ENCODE data around the gene PFKFB2.

PFKFB2 gene

DNA sequence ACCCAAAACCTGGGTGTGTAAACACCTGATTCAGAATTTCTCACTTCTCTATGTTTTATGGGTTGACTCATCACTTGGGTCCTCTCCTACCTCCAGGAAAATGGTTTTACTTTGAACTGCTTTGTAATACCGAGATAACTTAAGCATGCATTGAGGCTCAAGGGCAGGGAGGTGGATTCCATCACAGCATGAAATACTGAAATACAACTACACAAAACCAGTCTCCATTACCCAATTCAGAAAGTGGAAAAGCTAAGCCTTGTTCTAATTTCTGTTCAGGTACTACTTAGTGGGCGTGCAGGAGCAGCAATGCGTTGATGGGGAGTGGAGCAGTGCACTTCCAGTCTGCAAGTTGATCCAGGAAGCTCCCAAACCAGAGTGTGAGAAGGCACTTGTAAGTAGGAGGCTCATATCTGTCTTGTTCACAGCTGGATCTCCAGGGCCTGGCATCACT lies 44.8 kb downstream of the PFKFB2 start:
- Histone ChIP-seq H3K4me1 (ENCODE audit: control insufficient read depth, low read length) (no peaks in the 10 kb centered on the region; the same call in 1 of the 2 replicates), H3K27me3 (ENCODE audit: control insufficient read depth, low read length) (peaks cover 9% of the 10 kb centered on the region; the same call in 1 of the 2 replicates), H3K4me2 (ENCODE audit: low read length) (no peak overlapping the region), H3K9me3 (ENCODE audit: control insufficient read depth, insufficient read depth, low read length) (no peaks in the 10 kb centered on the region), H3F3A (ENCODE audit: control insufficient read depth, insufficient read depth) (no peaks in the 10 kb centered on the region), H4K20me1 (ENCODE audit: control insufficient read depth, insufficient read depth, low read depth, low read length) (no peaks in the 10 kb centered on the region), H3K9me2 (replicated peaks; ENCODE audit: control insufficient read depth, low read length) (no peaks in the 10 kb centered on the region), H3K79me2 (ENCODE audit: control insufficient read depth, low read length) (no peaks in the 10 kb centered on the region), H3K36me3 (ENCODE audit: control insufficient read depth, low read length) (no peaks in the 10 kb centered on the region), H3K4me3 (ENCODE audit: low read length) (no peak overlapping the region), H3K27ac (ENCODE audit: low read depth, low read length) (no peak overlapping the region)
- TF ChIP-seq, protein P1, sequence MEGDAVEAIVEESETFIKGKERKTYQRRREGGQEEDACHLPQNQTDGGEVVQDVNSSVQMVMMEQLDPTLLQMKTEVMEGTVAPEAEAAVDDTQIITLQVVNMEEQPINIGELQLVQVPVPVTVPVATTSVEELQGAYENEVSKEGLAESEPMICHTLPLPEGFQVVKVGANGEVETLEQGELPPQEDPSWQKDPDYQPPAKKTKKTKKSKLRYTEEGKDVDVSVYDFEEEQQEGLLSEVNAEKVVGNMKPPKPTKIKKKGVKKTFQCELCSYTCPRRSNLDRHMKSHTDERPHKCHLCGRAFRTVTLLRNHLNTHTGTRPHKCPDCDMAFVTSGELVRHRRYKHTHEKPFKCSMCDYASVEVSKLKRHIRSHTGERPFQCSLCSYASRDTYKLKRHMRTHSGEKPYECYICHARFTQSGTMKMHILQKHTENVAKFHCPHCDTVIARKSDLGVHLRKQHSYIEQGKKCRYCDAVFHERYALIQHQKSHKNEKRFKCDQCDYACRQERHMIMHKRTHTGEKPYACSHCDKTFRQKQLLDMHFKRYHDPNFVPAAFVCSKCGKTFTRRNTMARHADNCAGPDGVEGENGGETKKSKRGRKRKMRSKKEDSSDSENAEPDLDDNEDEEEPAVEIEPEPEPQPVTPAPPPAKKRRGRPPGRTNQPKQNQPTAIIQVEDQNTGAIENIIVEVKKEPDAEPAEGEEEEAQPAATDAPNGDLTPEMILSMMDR (IDR thresholded peaks at IDR 0.05; ENCODE audit: low read depth, low read length, poor library complexity, severe bottlenecking) = no peak
- no peak for TF ChIP-seq EZH2phosphoT487 (IDR thresholded peaks at IDR 0.05; ENCODE audit: borderline replicate concordance, low read length)

DNA sequence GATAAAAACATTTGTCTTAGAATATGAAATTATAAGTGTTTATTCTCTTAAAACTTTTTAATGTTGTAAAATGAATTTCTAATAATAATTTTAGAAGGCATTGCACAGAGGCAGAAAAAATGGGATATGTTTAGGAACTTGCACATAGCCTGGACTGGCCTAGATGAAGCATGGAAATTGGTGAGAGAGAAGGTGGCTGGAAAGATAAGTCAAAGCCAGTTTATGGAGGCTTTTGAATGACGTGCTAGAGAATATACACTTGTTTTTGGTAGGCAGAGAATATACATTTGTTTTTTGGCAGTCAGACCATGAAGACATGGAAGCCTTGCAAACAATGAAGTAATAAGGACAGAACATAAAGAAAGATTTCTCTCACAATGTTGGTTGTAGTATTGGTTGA lies 48.6 kb downstream of the PFKFB2 start:
- H3K27me3 ChIP-seq (ENCODE audit: control insufficient read depth, low read length) = peaks cover 4% of the 10 kb centered on the region; the same call in 1 of the 2 replicates
- TF ChIP-seq, protein P1 (IDR thresholded peaks at IDR 0.05; ENCODE audit: low read depth, low read length, poor library complexity, severe bottlenecking) = no peak
- TF ChIP-seq EZH2phosphoT487 (IDR thresholded peaks at IDR 0.05; ENCODE audit: borderline replicate concordance, low read length) = no peak
- no peak overlapping the region for H3K4me2 ChIP-seq (ENCODE audit: low read length)
- H3F3A ChIP-seq (ENCODE audit: control insufficient read depth, insufficient read depth) = no peaks in the 10 kb centered on the region
- H3K36me3 ChIP-seq (ENCODE audit: control insufficient read depth, low read length) = no peaks in the 10 kb centered on the region
- H3K4me1 ChIP-seq (ENCODE audit: control insufficient read depth, low read length) = no peaks in the 10 kb centered on the region
- H3K9me2 ChIP-seq (replicated peaks; ENCODE audit: control insufficient read depth, low read length) = no peaks in the 10 kb centered on the region
- no peaks in the 10 kb centered on the region for H3K79me2 ChIP-seq (ENCODE audit: control insufficient read depth, low read length)
- H3K27ac ChIP-seq (ENCODE audit: low read depth, low read length) = no peak overlapping the region
- H3K4me3 ChIP-seq (ENCODE audit: low read length) = no peak overlapping the region
- H4K20me1 ChIP-seq (ENCODE audit: control insufficient read depth, insufficient read depth, low read depth, low read length) = no peaks in the 10 kb centered on the region
- H3K9me3 ChIP-seq (ENCODE audit: control insufficient read depth, insufficient read depth, low read length) = no peaks in the 10 kb centered on the region

DNA sequence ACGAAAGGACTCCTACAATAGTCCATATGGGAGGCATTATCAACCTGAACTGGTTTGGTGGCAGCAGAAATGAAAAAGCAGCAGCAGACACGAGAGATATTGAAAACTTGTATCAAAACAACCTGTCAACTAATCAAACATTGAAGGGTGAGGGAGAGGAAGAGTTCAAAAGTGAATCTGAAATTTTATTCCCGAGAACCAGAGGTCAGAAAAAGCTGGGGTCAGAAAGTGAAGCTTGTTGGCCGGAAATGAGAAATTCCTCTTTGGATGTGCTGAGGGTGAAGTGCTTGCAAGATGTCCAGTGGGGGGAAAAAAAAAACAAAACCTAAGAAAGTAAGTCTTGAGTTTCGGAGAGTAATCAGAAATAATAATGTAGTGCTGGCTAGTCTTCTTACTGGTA lies 49.1 kb downstream of the PFKFB2 start:
- H4K20me1 ChIP-seq (ENCODE audit: control insufficient read depth, insufficient read depth, low read depth, low read length) = no peaks in the 10 kb centered on the region
- H3K36me3 ChIP-seq (ENCODE audit: control insufficient read depth, low read length) = no peaks in the 10 kb centered on the region
- no peaks in the 10 kb centered on the region for H3K4me1 ChIP-seq (ENCODE audit: control insufficient read depth, low read length)
- no peak overlapping the region for H3K4me3 ChIP-seq (ENCODE audit: low read length)
- no peaks in the 10 kb centered on the region for H3F3A ChIP-seq (ENCODE audit: control insufficient read depth, insufficient read depth)
- H3K27me3 ChIP-seq (ENCODE audit: control insufficient read depth, low read length) = peaks cover 4% of the 10 kb centered on the region; the same call in 1 of the 2 replicates
- no peaks in the 10 kb centered on the region for H3K9me2 ChIP-seq (replicated peaks; ENCODE audit: control insufficient read depth, low read length)
- no peaks in the 10 kb centered on the region for H3K9me3 ChIP-seq (ENCODE audit: control insufficient read depth, insufficient read depth, low read length)
- H3K27ac ChIP-seq (ENCODE audit: low read depth, low read length) = no peak overlapping the region
- TF ChIP-seq, protein P1 (IDR thresholded peaks at IDR 0.05; ENCODE audit: low read depth, low read length, poor library complexity, severe bottlenecking) = no peak
- TF ChIP-seq EZH2phosphoT487 (IDR thresholded peaks at IDR 0.05; ENCODE audit: borderline replicate concordance, low read length) = no peak
- H3K79me2 ChIP-seq (ENCODE audit: control insufficient read depth, low read length) = no peaks in the 10 kb centered on the region
- H3K4me2 ChIP-seq (ENCODE audit: low read length) = no peak overlapping the region

Data from DOHH2 (cell line).